Endothelial cell of umbilical vein (primary cell): ENCODE data around the gene EFTUD2. TPM values are rescaled to one million over a fixed set of nuclear protein-coding genes. Genes with fewer than 3 reads are reported as not detected.

Experiments used
- BruUV-seq: library from RNA; stranded (reverse); fragments of 400-500 nt; replicated peaks from 2 replicates; lab custom pipeline; 2021; lab: Mats Ljungman, UMichigan
- CTCF ChIA-PET: fragments of 300-600, 350-600 bp; sonication (Branson Sonifier 250); formaldehyde crosslinking; loops from one replicate; lab custom pipeline; 2021; ENCODE audit warnings: antibody characterized with exemption, inconsistent platforms; lab: Charles Lee
- POLR2A ChIA-PET: fragments of 300-600, 350-600 bp; sonication (Branson Sonifier 250); formaldehyde crosslinking; loops from one replicate; lab custom pipeline; 2021; ENCODE audit warnings: antibody characterized with exemption, inconsistent platforms; lab: Charles Lee
- DNase-seq: peaks from one replicate; pipeline ENCODE4 v3.0.0-alpha.2; 2011; ENCODE audit warnings: low read depth, low spot score
- FAIRE-seq: peaks from 2 replicates; lab custom pipeline; 2011; peaks lifted over from hg19 to GRCh38; lab: Jason Lieb, UNC
- H2AFZ ChIP-seq: 2 replicates; pipeline ENCODE4 v1.6.0; 2012; ENCODE audit warnings: low read depth, low read length, control low read depth, inconsistent platforms
- H3K27ac ChIP-seq: 2 replicates; pipeline ENCODE4 v1.5.1; 2011; ENCODE audit warnings: low read depth, mild to moderate bottlenecking, control low read depth, low read length, moderate library complexity; ENCODE audit not compliant: insufficient read depth
- H3K27me3 ChIP-seq, 2 experiments: 2 replicates each; pipeline versions ENCODE4 v1.6.0 to v1.6.1; 2011; ENCODE audit warnings: low read length in 2 of 2, mixed read lengths in 1 of 2; ENCODE audit not compliant: control insufficient read depth in 2 of 2, insufficient read depth in 2 of 2
- H3K36me3 ChIP-seq, 2 experiments: 2 replicates in 1 of 2; 3 replicates in 1 of 2; pipeline ENCODE4 v1.5.1; 2011; ENCODE audit warnings: low read length in 2 of 2, mild to moderate bottlenecking in 1 of 2, moderate library complexity in 1 of 2; ENCODE audit not compliant: control insufficient read depth in 2 of 2, insufficient read depth in 2 of 2; ENCODE audit errors: extremely low read depth in 1 of 2
- H3K4me1 ChIP-seq: 3 replicates; pipeline ENCODE4 v1.5.1; 2011; ENCODE audit warnings: mild to moderate bottlenecking, low read length; ENCODE audit not compliant: control insufficient read depth, insufficient read depth; ENCODE audit errors: extremely low read depth
- H3K4me2 ChIP-seq: 2 replicates; pipeline ENCODE4 v1.6.1; 2011; ENCODE audit warnings: low read length, control low read depth, mixed read lengths; ENCODE audit not compliant: insufficient read depth
- H3K4me3 ChIP-seq, 3 experiments: fragments of 200-600 bp in 1 of 3; sonication (generic), shearing (Covaris generic) in 1 of 3; replicated peaks in 1 of 3; 2 replicates each; pipeline ENCODE4 v1.5.1; 2011 to 2016; ENCODE audit warnings: control low read depth in 3 of 3, low read length in 3 of 3, mild to moderate bottlenecking in 2 of 3, inconsistent platforms in 1 of 3, low read depth in 1 of 3, moderate library complexity in 1 of 3; ENCODE audit not compliant: insufficient read depth in 1 of 3
- H3K79me2 ChIP-seq: 2 replicates; pipeline ENCODE4 v1.6.0; 2012; ENCODE audit warnings: low read length, inconsistent platforms; ENCODE audit not compliant: control insufficient read depth, insufficient read depth
- H3K9ac ChIP-seq: replicated peaks from 2 replicates; pipeline ENCODE3; 2011; ENCODE audit warnings: low read length, control low read depth; ENCODE audit not compliant: insufficient read depth; ENCODE audit errors: extremely low read depth
- H3K9me1 ChIP-seq: replicated peaks from 3 replicates; pipeline ENCODE4 v1.6.0; 2011; ENCODE audit warnings: mild to moderate bottlenecking, low read length; ENCODE audit not compliant: control insufficient read depth, insufficient read depth; ENCODE audit errors: extremely low read depth
- H3K9me3 ChIP-seq: replicated peaks from 2 replicates; pipeline ENCODE4 v1.5.1; 2012; ENCODE audit warnings: low read length, inconsistent platforms; ENCODE audit not compliant: control insufficient read depth, insufficient read depth
- H4K20me1 ChIP-seq: replicated peaks from 2 replicates; pipeline ENCODE3; 2011; ENCODE audit warnings: mild to moderate bottlenecking, low read length; ENCODE audit not compliant: control insufficient read depth, insufficient read depth; ENCODE audit errors: extremely low read depth
- EZH2 ChIP-seq: IDR thresholded peaks from 2 replicates; pipeline ENCODE4 v1.6.1; 2012; ENCODE audit warnings: borderline replicate concordance, low read depth, mild to moderate bottlenecking, moderate library complexity, low read length, inconsistent platforms; ENCODE audit not compliant: severe bottlenecking
- FOS ChIP-seq: IDR thresholded peaks from 2 replicates; pipeline ENCODE4 v1.6.1; 2011; ENCODE audit warnings: mild to moderate bottlenecking, low read length, moderate library complexity, borderline replicate concordance; ENCODE audit not compliant: insufficient read depth
- GATA2 ChIP-seq: IDR thresholded peaks from 2 replicates; pipeline ENCODE4 v1.7.0; 2011; ENCODE audit warnings: low read depth, mild to moderate bottlenecking, moderate library complexity, mixed read lengths, low read length; ENCODE audit not compliant: insufficient read length, insufficient read depth
- JUN ChIP-seq: IDR thresholded peaks from 2 replicates; pipeline ENCODE4 v1.6.1; 2011; ENCODE audit warnings: borderline replicate concordance, low read depth; ENCODE audit not compliant: insufficient read length, insufficient read depth
- MYC ChIP-seq: IDR thresholded peaks from one replicate; pipeline ENCODE4 v1.6.1; 2011; ENCODE audit warnings: mild to moderate bottlenecking, low read depth, low read length
- POLR2A ChIP-seq: IDR thresholded peaks from 2 replicates; pipeline ENCODE4 v1.6.1; 2012; ENCODE audit warnings: low read depth, mild to moderate bottlenecking, control low read depth, low read length
- POLR2AphosphoS5 ChIP-seq: IDR thresholded peaks from 2 replicates; pipeline ENCODE4 v1.6.1; 2012; ENCODE audit warnings: low read depth, mild to moderate bottlenecking, control low read depth, low read length, moderate library complexity; ENCODE audit not compliant: insufficient read depth
- dilution Hi-C: fragments of 300-500 bp; cut with MboI; formaldehyde crosslinking; loops from one replicate; pipeline ENCODE4 v1.15.0; 2019; ENCODE audit warnings: low sequenced_read_pairs; ENCODE audit not compliant: extremely low pct_ligation_motif_present
- intact Hi-C: fragments of 100-400 bp; cut with micrococcal nuclease; formaldehyde crosslinking; loops from one replicate; pipeline ENCODE4 v1.10.0; 2022
- polyA plus RNA-seq, 4 experiments: library from polyadenylated mRNA; depleted of rRNA in 3 of 4; stranded (reverse) in 3 of 4; unstranded in 1 of 4; fragments of >200 nt; gene quantifications; 2 replicates each; pipeline versions ENCODE4 v1.2.1 to v1.2.3, GENCODE V29; 2011 to 2012; ENCODE audit warnings: missing spikeins in 1 of 4
- total RNA-seq: library from RNA; stranded (reverse); gene quantifications from 2 replicates; pipeline ENCODE4 v1.2.3, GENCODE V29; 2021
- TF ChIP-seq, protein P1 (sequence below), 2 donors: IDR thresholded peaks; 1 replicate in 1 of 2; 2 replicates in 1 of 2; pipeline ENCODE4 v1.5.1; 2011; ENCODE audit warnings: low read length in 2 of 2, mild to moderate bottlenecking in 2 of 2, moderate library complexity in 2 of 2, control low read depth in 1 of 2, inconsistent platforms in 1 of 2, low read depth in 1 of 2; ENCODE audit not compliant: insufficient read depth in 1 of 2; ENCODE audit errors: extremely low read depth in 1 of 2
- TF ChIP-seq, protein P2 (sequence below): IDR thresholded peaks from 2 replicates; pipeline ENCODE4 v1.6.1; 2011; ENCODE audit not compliant: insufficient read depth, insufficient read length

Gene EFTUD2
- total and polyA plus RNA-seq, 2 donors (not counting 3 experiments of a cell fraction or from before 2014, with no cell fraction given): 125 to 170 TPM

DNA sequence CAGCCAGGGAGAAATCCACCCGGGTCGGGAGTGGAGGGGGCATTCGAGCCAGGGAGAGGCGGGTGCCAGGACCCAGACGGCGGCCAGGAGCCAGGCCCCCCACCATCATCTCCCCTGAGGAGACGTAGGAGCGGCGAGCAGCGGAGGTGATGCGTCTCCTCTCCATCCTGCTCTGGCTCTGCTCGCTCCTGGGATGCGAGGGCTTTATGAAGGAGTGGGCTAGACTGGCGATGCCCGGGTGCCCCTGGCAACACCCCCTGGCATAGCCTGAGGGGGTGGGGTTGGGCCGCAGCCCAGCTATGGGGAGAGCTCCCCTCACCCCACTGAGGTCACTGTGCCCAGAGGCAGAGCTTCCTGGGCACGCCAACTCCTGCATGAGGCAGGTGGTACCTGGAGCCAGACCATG, 16.1 kb upstream of the EFTUD2 start, which contains the start of gene GFAP:
Gene GFAP, minus strand, starts transcription at position 180 of the 406 bp plus-strand sequence. Its CDS starts 14 bp downstream, at position 166.
- FAIRE-seq (no peak), DNase-seq (no peak)
- Histone ChIP-seq H3K4me2 (no peak within 1 kb of the TSS), H2AFZ (no peak within 1 kb of the TSS), H3K9ac (no peak within 1 kb of the TSS), H3K79me2 (no peaks in the 10 kb centered on the region), H3K4me3 (no peak within 1 kb of the TSS), H3K27ac (no peak within 1 kb of the TSS), H3K4me1 (peaks cover 12% of the 10 kb centered on the region), H3K36me3 (no peaks in the 10 kb centered on the region), H3K9me3 (no peaks in the 10 kb centered on the region), H3K9me1 (no peaks in the 10 kb centered on the region), H4K20me1 (no peaks in the 10 kb centered on the region), H3K27me3 (peaks cover 0 to 1% of the 10 kb centered on the region in 2 experiments)
- POLR2A ChIA-PET: no interaction called here
- TF ChIP-seq, protein P1, sequence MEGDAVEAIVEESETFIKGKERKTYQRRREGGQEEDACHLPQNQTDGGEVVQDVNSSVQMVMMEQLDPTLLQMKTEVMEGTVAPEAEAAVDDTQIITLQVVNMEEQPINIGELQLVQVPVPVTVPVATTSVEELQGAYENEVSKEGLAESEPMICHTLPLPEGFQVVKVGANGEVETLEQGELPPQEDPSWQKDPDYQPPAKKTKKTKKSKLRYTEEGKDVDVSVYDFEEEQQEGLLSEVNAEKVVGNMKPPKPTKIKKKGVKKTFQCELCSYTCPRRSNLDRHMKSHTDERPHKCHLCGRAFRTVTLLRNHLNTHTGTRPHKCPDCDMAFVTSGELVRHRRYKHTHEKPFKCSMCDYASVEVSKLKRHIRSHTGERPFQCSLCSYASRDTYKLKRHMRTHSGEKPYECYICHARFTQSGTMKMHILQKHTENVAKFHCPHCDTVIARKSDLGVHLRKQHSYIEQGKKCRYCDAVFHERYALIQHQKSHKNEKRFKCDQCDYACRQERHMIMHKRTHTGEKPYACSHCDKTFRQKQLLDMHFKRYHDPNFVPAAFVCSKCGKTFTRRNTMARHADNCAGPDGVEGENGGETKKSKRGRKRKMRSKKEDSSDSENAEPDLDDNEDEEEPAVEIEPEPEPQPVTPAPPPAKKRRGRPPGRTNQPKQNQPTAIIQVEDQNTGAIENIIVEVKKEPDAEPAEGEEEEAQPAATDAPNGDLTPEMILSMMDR (IDR thresholded peaks at IDR 0.05; ENCODE audit: extremely low read depth in 1 of 2, insufficient read depth in 1 of 2, low read depth in 1 of 2, low read length in 2 of 2): no peak
- no peak for TF ChIP-seq EZH2
- TF ChIP-seq MYC: no peak
- TF ChIP-seq POLR2A: no peak
- no TSS peak for BruUV-seq
- CTCF ChIA-PET: interaction anchor here (1.0 to 9.9 kb wide), 4 partner anchors 10 to 220 kb away, joined by 4 to 331 read pairs (median 50); partner anchors contain the start of genes ACBD4 and EFTUD2
- intact Hi-C loops: no loop called here
- dilution Hi-C loops: no loop called here

DNA sequence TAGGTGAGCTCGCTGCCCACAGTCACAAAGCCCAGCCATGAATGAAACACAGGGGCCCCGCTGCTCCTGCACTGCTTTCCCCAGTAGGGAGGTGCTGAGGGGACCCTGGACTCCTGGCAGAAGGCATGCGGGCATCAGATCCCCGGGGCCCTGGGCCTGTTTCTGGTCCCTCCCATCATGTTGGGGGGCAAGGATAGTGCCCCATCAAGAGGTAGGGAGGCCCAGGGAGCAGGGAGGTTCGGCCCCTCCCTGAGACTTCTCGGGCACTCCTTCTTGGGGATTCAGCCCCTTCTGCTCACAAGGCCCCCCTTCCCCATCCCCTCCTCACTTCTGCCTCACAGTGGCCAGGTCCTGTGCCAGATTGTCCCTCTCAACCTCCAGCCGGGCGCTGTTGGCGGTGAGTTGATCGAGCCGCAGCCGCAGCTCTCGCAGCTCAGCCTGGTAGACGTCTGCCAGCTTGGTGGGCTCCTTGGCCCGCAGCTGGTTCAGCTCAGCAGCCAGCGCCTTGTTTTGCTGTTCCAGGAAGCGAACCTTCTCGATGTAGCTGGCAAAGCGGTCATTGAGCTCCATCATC, 15.5 kb upstream of the EFTUD2 start:
- Histone ChIP-seq H3K4me2 (no peak overlapping the region), H4K20me1 (no peaks in the 10 kb centered on the region), H3K27ac (no peak overlapping the region), H3K9me1 (no peaks in the 10 kb centered on the region), H3K36me3 (no peaks in the 10 kb centered on the region), H3K4me3 (no peak overlapping the region), H3K4me1 (peaks cover 12% of the 10 kb centered on the region), H3K79me2 (no peaks in the 10 kb centered on the region), H3K27me3 (no peaks in the 10 kb centered on the region), H3K9me3 (no peaks in the 10 kb centered on the region), H2AFZ (no peak overlapping the region), H3K9ac (no peak overlapping the region)
- BruUV-seq: no TSS peak
- no peak for FAIRE-seq
- TF ChIP-seq MYC (no peak), GATA2 (no peak), FOS (no peak), POLR2A (no peak), POLR2AphosphoS5 (no peak), EZH2 (no peak), JUN (no peak)
- TF ChIP-seq, protein P2, sequence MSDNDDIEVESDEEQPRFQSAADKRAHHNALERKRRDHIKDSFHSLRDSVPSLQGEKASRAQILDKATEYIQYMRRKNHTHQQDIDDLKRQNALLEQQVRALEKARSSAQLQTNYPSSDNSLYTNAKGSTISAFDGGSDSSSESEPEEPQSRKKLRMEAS: no peak
- TF ChIP-seq, protein P1 (IDR thresholded peaks at IDR 0.05; ENCODE audit: extremely low read depth in 1 of 2, insufficient read depth in 1 of 2, low read depth in 1 of 2, low read length in 2 of 2): no peak
- no peak for DNase-seq
- ChIA-PET POLR2A (interaction anchor here (0.5 kb wide), 1 partner anchor 336 kb away, joined by 8 read pairs; no protein-coding TSS in a partner anchor), CTCF (interaction anchor here (1.0 to 9.9 kb wide), 4 partner anchors 10 to 221 kb away, joined by 4 to 331 read pairs (median 50); partner anchors contain the start of genes ACBD4 and EFTUD2)
- intact Hi-C loops: no loop called here
- dilution Hi-C loops: no loop called here
